Astrocyte (in vitro differentiated cells and primary cell): ENCODE data around the gene LRRC34.

Experiments used
- CTCF ChIP-seq: IDR thresholded peaks from 2 replicates; pipeline ENCODE4 v1.5.1; 2011; ENCODE audit warnings: low read depth, mild to moderate bottlenecking, inconsistent platforms, low read length, moderate library complexity; ENCODE audit not compliant: insufficient read depth
- EZH2 ChIP-seq: IDR thresholded peaks from 2 replicates; pipeline ENCODE4 v1.6.1; 2012; ENCODE audit warnings: mild to moderate bottlenecking, low read length, inconsistent platforms; ENCODE audit not compliant: insufficient read depth

- TF ChIP-seq EZH2 (no peak), CTCF (no peak)
Measured at GRCh38 chr3:169836942-169837275, 24.2 kb upstream of the LRRC34 start.
